Upper lobe of left lung (tissue), 6 donors: Measurements from ENCODE around the gene CMPK2. TPM values are rescaled to one million over a fixed set of nuclear protein-coding genes. Genes with fewer than 3 reads are reported as not detected.

Experiments used
- ATAC-seq, 2 donors: fragments of 200-7000 bp; cut with Tn5 transposase; one replicate each; pipeline ENCODE4 v1.9.1; 2022; ENCODE audit warnings: mild to moderate bottlenecking in 2 of 2, moderate library complexity in 2 of 2; ENCODE audit not compliant: low FRiP score in 2 of 2
- DNase-seq, 2 donors: peaks; one replicate each; pipeline ENCODE4 v3.0.0-alpha.2; 2019 to 2020
- H3K27ac ChIP-seq, 4 donors: fragments of 200-600 bp; sonication (generic); one replicate each; pipeline ENCODE4 v1.5.1; 2016 to 2019
- H3K27me3 ChIP-seq, 4 donors: fragments of 200-600 bp; sonication (generic); one replicate each; pipeline ENCODE4 v1.5.1; 2017 to 2019
- H3K36me3 ChIP-seq, 4 donors: fragments of 200-600 bp; sonication (generic); one replicate each; pipeline ENCODE4 v1.5.1; 2016 to 2019
- H3K4me1 ChIP-seq, 4 donors: fragments of 200-600 bp; sonication (generic); one replicate each; pipeline ENCODE4 v1.5.1; 2018 to 2019
- H3K4me3 ChIP-seq, 4 donors: fragments of 200-600 bp; sonication (generic); one replicate each; pipeline ENCODE4 v1.5.1; 2017 to 2019; ENCODE audit warnings: mild to moderate bottlenecking in 2 of 4, moderate library complexity in 1 of 4
- H3K9me3 ChIP-seq, 4 donors: fragments of 200-600 bp; sonication (generic); one replicate each; pipeline ENCODE4 v1.5.1; 2018 to 2019
- CTCF ChIP-seq, 6 experiments: fragments of 450-650 bp in 4 of 6; fragments of 200-600 bp in 2 of 6; sonication (generic) in 2 of 6; IDR thresholded peaks; one replicate each; pipeline ENCODE4 v1.5.1; 2016 to 2019; ENCODE audit warnings: antibody characterized with exemption in 6 of 6
- EP300 ChIP-seq, 4 donors: sonication (generic); formaldehyde crosslinking; IDR thresholded peaks; one replicate each; pipeline ENCODE4 v1.5.1; 2017; ENCODE audit warnings: antibody characterized with exemption in 4 of 4, control low read depth in 2 of 4
- POLR2A ChIP-seq, 4 donors: fragments of 450-650 bp; IDR thresholded peaks; one replicate each; pipeline ENCODE4 v1.5.1; 2016 to 2017; ENCODE audit warnings: antibody characterized with exemption in 4 of 4, mild to moderate bottlenecking in 2 of 4
- POLR2AphosphoS5 ChIP-seq, 2 donors: sonication (generic); formaldehyde crosslinking; IDR thresholded peaks; one replicate each; pipeline ENCODE4 v1.5.1; 2017; ENCODE audit warnings: antibody characterized with exemption in 2 of 2
- WGBS, 2 donors: methylation state at CpG; one replicate each; pipeline ENCODE4 v1.1.5; 2017 to 2018; 5-methylcytosine and 5-hydroxymethylcytosine counted together
- total RNA-seq, 6 donors: library from RNA; depleted of rRNA in 4 of 6; stranded (reverse); fragments of >200 nt in 4 of 6; gene quantifications; one replicate each; pipeline versions ENCODE4 v1.1.0 to v1.2.1, GENCODE V29; 2016 to 2021
- donor health status: DM: no; HTN: no; CAD: no; lungs with moderate emphysema.
- donor health status: DM: no; HTN: yes; CAD: no; lungs with severe emphysema.

The CMPK2 gene
- total RNA-seq, 6 donors from 2014 or later: 18.0 to 37.2 (median 20.7) TPM

DNA sequence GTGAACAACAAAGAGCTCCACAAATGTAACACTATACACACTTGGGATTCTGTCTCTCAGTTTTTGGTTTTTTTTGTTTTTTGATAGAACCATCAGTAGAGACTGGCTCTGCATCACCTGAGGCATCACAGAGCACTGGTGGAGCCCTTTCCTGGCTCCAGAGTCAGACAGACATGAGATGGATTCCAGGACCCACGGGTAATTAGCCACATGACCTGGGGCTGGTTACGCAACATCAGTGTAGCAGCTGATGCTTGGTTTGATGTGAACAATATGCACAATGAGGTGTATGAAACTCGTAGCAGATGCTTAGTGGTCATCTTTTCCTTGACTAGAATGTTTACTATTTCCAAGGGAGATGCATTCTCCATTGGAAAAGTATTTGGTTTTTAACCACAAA, 40.7 kb downstream of the CMPK2 start:
- TF ChIP-seq POLR2AphosphoS5 (IDR thresholded peaks at IDR 0.05): peak in 1 of 2 donors; percentile 37
- TF ChIP-seq EP300 (IDR thresholded peaks at IDR 0.05): no peak
- DNase-seq (peak in 1 of 2 donors; percentile 32), ATAC-seq (no peak)
- Histone ChIP-seq H3K4me3 (no peak overlapping the region), H3K4me1 (peaks cover 0 to 18% (median 11%) of the 10 kb centered on the region in 4 donors), H3K36me3 (no peaks in the 10 kb centered on the region), H3K9me3 (no peaks in the 10 kb centered on the region), H3K27me3 (no peaks in the 10 kb centered on the region), H3K27ac (no peak overlapping the region)
- 41 to 61% methylated on average over 3 of the region's 3 CpGs for WGBS, 2 donors

GRCh38 chr2:6823111-6823510, 42.6 kb downstream of the CMPK2 start:
- TF ChIP-seq CTCF (IDR thresholded peaks at IDR 0.05): no peak
- no peak for TF ChIP-seq EP300 (IDR thresholded peaks at IDR 0.05)
- TF ChIP-seq POLR2A (IDR thresholded peaks at IDR 0.05): no peak
- no peak for TF ChIP-seq POLR2AphosphoS5 (IDR thresholded peaks at IDR 0.05)
- Histone ChIP-seq H3K4me3 (no peak overlapping the region), H3K27me3 (no peaks in the 10 kb centered on the region), H3K9me3 (no peaks in the 10 kb centered on the region), H3K36me3 (no peaks in the 10 kb centered on the region), H3K4me1 (peaks cover 0 to 17% (median 11%) of the 10 kb centered on the region in 4 donors), H3K27ac (no peak overlapping the region)
- 61 to 74% methylated on average over 5 of the region's 5 CpGs for WGBS, 2 donors
- ATAC-seq (no peak), DNase-seq (no peak)

GRCh38 chr2:6822406-6822805, 43.3 kb downstream of the CMPK2 start:
- no peak overlapping the region for H3K27ac ChIP-seq
- no peaks in the 10 kb centered on the region for H3K9me3 ChIP-seq
- H3K4me3 ChIP-seq: no peak overlapping the region
- ATAC-seq (no peak), DNase-seq (no peak)
- H3K27me3 ChIP-seq: no peaks in the 10 kb centered on the region
- 53 to 73% methylated on average over 3 of the region's 3 CpGs for WGBS, 2 donors
- no peak for TF ChIP-seq POLR2A (IDR thresholded peaks at IDR 0.05)
- no peak for TF ChIP-seq CTCF (IDR thresholded peaks at IDR 0.05)
- no peak for TF ChIP-seq POLR2AphosphoS5 (IDR thresholded peaks at IDR 0.05)
- no peak for TF ChIP-seq EP300 (IDR thresholded peaks at IDR 0.05)
- H3K36me3 ChIP-seq: no peaks in the 10 kb centered on the region
- H3K4me1 ChIP-seq: peaks cover 0 to 11% (median 8%) of the 10 kb centered on the region in 4 donors

DNA sequence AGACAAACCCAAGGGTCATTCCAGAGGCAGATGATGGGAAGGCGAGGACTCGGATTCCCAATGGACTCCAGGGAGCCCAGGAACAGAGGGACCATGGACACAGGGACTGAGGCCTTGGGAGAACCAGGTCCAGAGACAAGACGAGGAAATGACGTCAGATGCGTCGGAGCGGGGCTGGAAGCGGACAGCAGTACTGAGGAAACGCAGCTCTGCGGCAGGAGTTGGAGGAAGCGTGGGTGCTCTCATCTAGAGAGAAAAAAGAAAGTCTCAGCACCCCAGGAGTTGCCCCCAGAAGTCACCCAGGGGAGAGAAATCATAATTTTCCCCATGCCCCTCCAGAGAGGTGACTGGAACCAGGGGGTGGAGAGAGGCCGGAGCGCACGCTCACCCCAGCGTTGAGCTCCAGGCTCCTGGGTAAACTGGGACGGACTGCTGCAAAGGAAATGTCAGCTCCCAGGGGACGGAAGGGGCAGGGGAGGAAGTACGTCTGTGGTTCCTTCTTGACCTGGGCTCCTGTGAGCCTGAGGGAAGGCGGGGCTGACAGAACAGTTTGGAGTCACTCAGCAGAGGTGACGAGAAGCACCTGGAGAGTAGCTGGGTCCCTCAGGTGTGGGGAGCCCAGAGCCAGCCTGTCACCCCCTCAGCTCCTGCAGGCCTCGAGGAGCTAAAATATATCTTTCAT, 44.7 kb downstream of the CMPK2 start:
- Histone ChIP-seq H3K4me1 (no peaks in the 10 kb centered on the region), H3K4me3 (no peak overlapping the region), H3K9me3 (no peaks in the 10 kb centered on the region), H3K27me3 (no peaks in the 10 kb centered on the region), H3K27ac (no peak overlapping the region), H3K36me3 (no peaks in the 10 kb centered on the region)
- TF ChIP-seq CTCF (IDR thresholded peaks at IDR 0.05) (no peak), POLR2A (IDR thresholded peaks at IDR 0.05) (no peak), EP300 (IDR thresholded peaks at IDR 0.05) (no peak), POLR2AphosphoS5 (IDR thresholded peaks at IDR 0.05) (no peak)
- ATAC-seq (no peak), DNase-seq (peak in 1 of 2 donors; percentile 14)
- 90 to 91% methylated on average over 21 of the region's 21 CpGs for WGBS, 2 donors

- no peak overlapping the region for H3K4me3 ChIP-seq
- no peaks in the 10 kb centered on the region for H3K4me1 ChIP-seq
- H3K9me3 ChIP-seq: no peaks in the 10 kb centered on the region
- no peaks in the 10 kb centered on the region for H3K27me3 ChIP-seq
- 89% methylated on average over 5 of the region's 5 CpGs for WGBS, 2 donors
- no peak overlapping the region for H3K27ac ChIP-seq
- no peaks in the 10 kb centered on the region for H3K36me3 ChIP-seq
- no peak for DNase-seq
- no peak for TF ChIP-seq EP300 (IDR thresholded peaks at IDR 0.05)
- no peak for ATAC-seq
These were observed 45.5 kb downstream of the CMPK2 start for GRCh38 chr2:6820236-6820635.

GRCh38 chr2:6819668-6820067, 46.0 kb downstream of the CMPK2 start:
- TF ChIP-seq POLR2A (IDR thresholded peaks at IDR 0.05) (no peak), CTCF (IDR thresholded peaks at IDR 0.05) (no peak), EP300 (IDR thresholded peaks at IDR 0.05) (no peak), POLR2AphosphoS5 (IDR thresholded peaks at IDR 0.05) (no peak)
- Histone ChIP-seq H3K36me3 (no peaks in the 10 kb centered on the region), H3K4me1 (no peaks in the 10 kb centered on the region), H3K4me3 (no peak overlapping the region), H3K27ac (no peak overlapping the region), H3K9me3 (no peaks in the 10 kb centered on the region), H3K27me3 (no peaks in the 10 kb centered on the region)
- 90 to 92% methylated on average over 3 of the region's 3 CpGs for WGBS, 2 donors
- DNase-seq (no peak), ATAC-seq (no peak)
